K562 (cell line): ENCODE results near the gene ASPHD2. TPM values are rescaled to one million over a fixed set of nuclear protein-coding genes. Genes with fewer than 3 reads are reported as not detected.

ENCODE experiments used
- ATAC-seq: fragments of 200-7000 bp; cut with Tn5 transposase; 3 replicates; pipeline ENCODE4 v1.9.1; 2020; ENCODE audit warnings: moderate library complexity
- BruUV-seq: library from RNA; stranded (reverse); fragments of 400-500 nt; replicated peaks from 2 replicates; lab custom pipeline; 2021; lab: Mats Ljungman, UMichigan
- CTCF ChIA-PET: fragments of 300-600 bp; formaldehyde crosslinking; extraction: SDS; loops from one replicate; lab custom pipeline; 2021; ENCODE audit warnings: low intra/inter-chr PET ratio; lab: Yijun Ruan, JAX
- POLR2A ChIA-PET: fragments of 300-600, 350-650 bp; sonication (Branson Sonifier 250); formaldehyde crosslinking; extraction: SDS; loops from one replicate; lab custom pipeline; 2021; ENCODE audit warnings: antibody characterized with exemption, inconsistent platforms; lab: Yijun Ruan, JAX
- DNase-seq, 4 experiments: peaks; one replicate each; pipeline versions ENCODE4 v3.0.0 to v3.0.0-alpha.2; 2011 to 2018; ENCODE audit warnings: low spot score in 3 of 4, mixed read lengths in 3 of 4; ENCODE audit errors: extremely low read depth in 1 of 4
- FAIRE-seq: peaks from 2 replicates; lab custom pipeline; 2011; peaks lifted over from hg19 to GRCh38; lab: Jason Lieb, UNC
- H2AFZ ChIP-seq: 2 replicates; pipeline ENCODE4 v1.6.0; 2011; ENCODE audit warnings: low read depth, low read length, control low read depth, inconsistent platforms
- H3K27ac ChIP-seq: fragments of 200-600 bp; 3 replicates; pipeline ENCODE4 v1.8.0; 2011; ENCODE audit warnings: low read depth, mild to moderate bottlenecking, control low read depth, inconsistent platforms, low read length, moderate library complexity, mixed read lengths; ENCODE audit errors: extremely low read depth
- H3K27me3 ChIP-seq, 2 experiments: fragments of 300-600 bp in 1 of 2; 2 replicates in 1 of 2; 3 replicates in 1 of 2; pipeline versions ENCODE4 v1.6.0 to v1.8.0; 2011; ENCODE audit warnings: inconsistent platforms in 2 of 2, low read length in 2 of 2, mild to moderate bottlenecking in 1 of 2, mixed read lengths in 1 of 2, moderate library complexity in 1 of 2; ENCODE audit not compliant: control insufficient read depth in 2 of 2, insufficient read depth in 2 of 2
- H3K36me3 ChIP-seq: fragments of 300-600 bp; 3 replicates; pipeline ENCODE4 v1.8.0; 2011; ENCODE audit warnings: mild to moderate bottlenecking, low read length, inconsistent platforms; ENCODE audit not compliant: control insufficient read depth, insufficient read depth
- H3K4me1 ChIP-seq, 2 experiments: fragments of 200-600 bp in 1 of 2; replicated peaks in 1 of 2; 2 replicates in 1 of 2; 3 replicates in 1 of 2; pipeline versions ENCODE4 v1.5.1 to v1.8.0; 2011; ENCODE audit warnings: inconsistent platforms in 2 of 2, low read length in 2 of 2, mild to moderate bottlenecking in 1 of 2, mixed read lengths in 1 of 2, moderate library complexity in 1 of 2; ENCODE audit not compliant: control insufficient read depth in 2 of 2, insufficient read depth in 2 of 2
- H3K4me2 ChIP-seq: 2 replicates; pipeline ENCODE4 v1.6.1; 2011; ENCODE audit warnings: low read length, control low read depth, inconsistent platforms, mixed read lengths; ENCODE audit not compliant: insufficient read depth
- H3K4me3 ChIP-seq: fragments of 200-600 bp; sonication (generic), shearing (Covaris generic); 2 replicates; pipeline ENCODE4 v1.5.1; 2016; ENCODE audit warnings: control low read depth, inconsistent platforms
- H3K79me2 ChIP-seq: fragments of 200-600 bp; 3 replicates; pipeline ENCODE4 v1.8.0; 2011; ENCODE audit warnings: low read length, inconsistent platforms; ENCODE audit not compliant: control insufficient read depth, insufficient read depth
- H3K9ac ChIP-seq, 2 experiments: 2 replicates each; pipeline versions ENCODE4 v1.6.0 to v1.6.1; 2011; ENCODE audit warnings: low read depth in 2 of 2, low read length in 2 of 2, control low read depth in 1 of 2, inconsistent platforms in 1 of 2, mild to moderate bottlenecking in 1 of 2, mixed read lengths in 1 of 2; ENCODE audit not compliant: insufficient read depth in 1 of 2
- H3K9me1 ChIP-seq: one replicate; pipeline ENCODE4 v1.6.0; 2011; ENCODE audit warnings: inconsistent platforms, mild to moderate bottlenecking, low read length, moderate library complexity; ENCODE audit not compliant: control insufficient read depth, insufficient read depth
- H3K9me3 ChIP-seq: replicated peaks from 2 replicates; pipeline ENCODE4 v1.5.1; 2011; ENCODE audit warnings: low read depth, low read length, inconsistent platforms; ENCODE audit not compliant: control insufficient read depth, insufficient read depth
- H4K20me1 ChIP-seq: replicated peaks from 2 replicates; pipeline ENCODE4 v1.6.1; 2011; ENCODE audit warnings: low read length, inconsistent platforms, mixed read lengths; ENCODE audit not compliant: control insufficient read depth, insufficient read depth
- ARNT ChIP-seq, 2 experiments: fragments of 450-650 bp; IDR thresholded peaks; 2 replicates each; pipeline ENCODE4 v1.6.1; 2016; ENCODE audit warnings: mild to moderate bottlenecking in 1 of 2
- CBFA2T3 ChIP-seq: fragments of 450-650 bp; IDR thresholded peaks from 2 replicates; pipeline ENCODE4 v1.6.1; 2017
- DMBX1 ChIP-seq: fragments of 250-450 bp; sonication (Bioruptor Pico); IDR thresholded peaks from 2 replicates; pipeline ENCODE4 v1.8.0; 2022; ENCODE audit warnings: inconsistent platforms, mild to moderate bottlenecking, moderate library complexity, borderline replicate concordance
- EP400 ChIP-seq: fragments of 450-650 bp; IDR thresholded peaks from 2 replicates; pipeline ENCODE4 v1.6.1; 2017; ENCODE audit warnings: antibody characterized with exemption, mild to moderate bottlenecking, moderate library complexity
- MNT ChIP-seq, 2 experiments: fragments of 450-650 bp; conservative IDR thresholded peaks; 2 replicates each; pipeline ENCODE4 v1.6.1; 2017; ENCODE audit warnings: mild to moderate bottlenecking in 2 of 2, moderate library complexity in 2 of 2
- TARDBP ChIP-seq: fragments of 450-650 bp; IDR thresholded peaks from 2 replicates; pipeline ENCODE4 v1.6.1; 2016
- TCF3 ChIP-seq: sonication (generic); formaldehyde crosslinking; IDR thresholded peaks from 2 replicates; pipeline ENCODE4 v1.4.0; 2020; ENCODE audit warnings: mild to moderate bottlenecking, missing genetic modification reagents
- ZFPM2 ChIP-seq: fragments of 250-450 bp; sonication (Bioruptor Pico); IDR thresholded peaks from 2 replicates; pipeline ENCODE4 v1.5.1; 2022; ENCODE audit warnings: mild to moderate bottlenecking
- ZNF311 ChIP-seq: fragments of 250-450 bp; sonication (Bioruptor Pico); IDR thresholded peaks from 2 replicates; pipeline ENCODE4 v1.4.0; 2020; ENCODE audit warnings: mild to moderate bottlenecking, moderate library complexity
- ZNF316 ChIP-seq: fragments of 450-650 bp; IDR thresholded peaks from 2 replicates; pipeline ENCODE4 v1.6.1; 2016
- ZNF592 ChIP-seq: fragments of 450-650 bp; IDR thresholded peaks from 2 replicates; pipeline ENCODE4 v1.6.1; 2017; ENCODE audit warnings: antibody characterized with exemption, mild to moderate bottlenecking
- ZNF696 ChIP-seq: fragments of 250-450 bp; sonication (Bioruptor Pico); conservative IDR thresholded peaks from 2 replicates; pipeline ENCODE4 v1.4.0; 2020; ENCODE audit warnings: mild to moderate bottlenecking, moderate library complexity
- WGBS: fragments of 100-300 bp; shearing (Covaris generic); methylation state at CpG from one replicate; pipeline ENCODE4 v1.1.6; 2016; ENCODE audit warnings: low coverage, mixed read lengths; ENCODE audit not compliant: insufficient coverage; ENCODE audit errors: missing lambda C conversion rate; 5-methylcytosine and 5-hydroxymethylcytosine counted together
- in situ Hi-C: fragments of 300-500 bp; cut with MboI; formaldehyde crosslinking; loops from 4 replicates; pipeline ENCODE4 v1.15.0; 2018; ENCODE audit warnings: inconsistent platforms, mixed read lengths
- intact Hi-C: fragments of 100-400 bp; cut with micrococcal nuclease; formaldehyde crosslinking; loops from 2 replicates; pipeline ENCODE4 v1.14.2; 2022
- polyA plus RNA-seq, 8 experiments: library from polyadenylated mRNA; depleted of rRNA in 4 of 8; stranded (reverse) in 5 of 8; unstranded in 3 of 8; fragments of >200 nt; fragmentation: Nextera tagmentation in 2 of 8; fragmentation: Illumina TruSeq in 1 of 8; extraction: Ambion mirVana in 2 of 8; extraction: Trizol in 1 of 8; gene quantifications; 2 replicates each; pipeline versions ENCODE4 v1.2.1 to v1.2.3, GENCODE V29; 2011 to 2014; ENCODE audit warnings: inconsistent platforms in 1 of 8, missing spikeins in 1 of 8
- total RNA-seq, 7 experiments: library from RNA; depleted of rRNA in 6 of 7; stranded (reverse); fragments of >200 nt in 6 of 7; fragmentation: Illumina TruSeq in 2 of 7; extraction: Trizol in 2 of 7; gene quantifications; 2 replicates each; pipeline versions ENCODE4 v1.2.1 to v1.2.3, GENCODE V29; 2011 to 2021; ENCODE audit warnings: low replicate concordance in 1 of 7
- TF ChIP-seq, protein P1 (sequence below): fragments of 250-450 bp; sonication (Bioruptor Pico); IDR thresholded peaks from 2 replicates; pipeline ENCODE4 v1.5.0; 2021; ENCODE audit warnings: mild to moderate bottlenecking, borderline replicate concordance

ASPHD2 gene
- total and polyA plus RNA-seq, 9 of the 15 experiments (the other 6 are each of a cell fraction or from before 2014, with no cell fraction given): 0.18 to 0.64 (median 0.36) TPM

DNA sequence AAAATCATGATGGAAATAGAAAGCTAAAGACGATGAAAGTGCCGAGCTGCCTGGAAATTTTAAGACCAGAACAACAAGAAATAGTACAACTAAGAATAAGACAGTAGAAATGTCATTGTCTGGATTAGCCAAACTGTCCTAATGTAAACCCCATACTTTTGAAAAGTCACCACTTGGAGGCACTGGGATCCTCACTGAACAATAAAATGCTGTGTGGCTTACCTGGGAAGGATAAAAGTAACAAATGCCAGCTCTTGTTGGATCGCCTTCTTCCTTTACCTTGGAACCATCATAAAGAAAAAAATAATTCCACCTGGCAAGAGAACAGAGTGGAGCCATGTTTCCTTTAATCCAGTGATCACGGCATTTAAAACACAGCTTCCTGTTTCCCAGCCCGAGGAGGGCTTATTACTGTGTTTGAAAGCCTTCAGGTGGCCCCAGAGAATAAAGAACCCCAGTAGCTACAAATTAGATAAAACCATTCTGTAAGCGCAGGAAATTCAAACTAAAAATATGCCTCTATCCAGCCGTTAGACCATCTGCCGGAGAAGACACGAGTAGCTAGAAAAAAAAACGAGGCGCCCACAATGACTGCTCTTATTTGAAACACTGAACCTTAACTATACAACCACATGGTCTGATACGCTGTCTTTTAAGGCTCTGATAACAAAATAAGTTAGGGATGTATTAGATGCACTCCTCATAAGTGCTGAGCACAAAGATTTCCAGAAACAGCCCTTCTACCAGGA, 50.2 kb downstream of the ASPHD2 start:
- FAIRE-seq (no peak), ATAC-seq (peak; percentile 16), DNase-seq (peak in 2 of 4 experiments; percentile 26 to 44)
- in situ Hi-C loops: no loop called here
- H4K20me1 ChIP-seq: no peaks in the 10 kb centered on the region
- CTCF ChIA-PET: no interaction called here
- H3K9me1 ChIP-seq: no peaks in the 10 kb centered on the region
- H3K79me2 ChIP-seq: peaks cover 77% of the 10 kb centered on the region
- H3K4me1 ChIP-seq: peaks cover 14 to 41% of the 10 kb centered on the region in 2 experiments; a peak in 4 of 5 replicates
- H3K27ac ChIP-seq: peak overlapping the region; percentile 86
- H3K4me2 ChIP-seq: peak overlapping the region; percentile 97
- no peaks in the 10 kb centered on the region for H3K27me3 ChIP-seq
- H3K9ac ChIP-seq: peak overlapping the region; percentile 41 to 81; a peak in 3 of 4 replicates
- BruUV-seq: TSS peak; percentile 2
- 1% methylated on average over 12 of the region's 12 CpGs for WGBS
- H3K36me3 ChIP-seq: peaks cover 44% of the 10 kb centered on the region; the same call in 2 of the 3 replicates
- peak overlapping the region; percentile 89 for H3K4me3 ChIP-seq
- no peaks in the 10 kb centered on the region for H3K9me3 ChIP-seq
- POLR2A ChIA-PET: interaction anchor here (0.7 to 1.4 kb wide), 7 partner anchors 10 to 193 kb away, joined by 3 to 8 read pairs (median 3); no protein-coding TSS in a partner anchor
- intact Hi-C loops: no loop called here
- H2AFZ ChIP-seq: peak overlapping the region; percentile 75
- TF ChIP-seq DMBX1 (CRISPR knock-in tag) (no peak), MNT (conservative IDR thresholded peaks at IDR 0.05) (peak in 1 of 2 experiments; percentile 61; a peak in 2 of 4 replicates), ZFPM2 (CRISPR knock-in tag) (no peak), ARNT (IDR thresholded peaks at IDR 0.05) (no peak), ZNF311 (CRISPR knock-in tag) (no peak), ZNF592 (peak; percentile 49), TCF3 (CRISPR knock-in tag) (0 out of 2 replicates have a peak, but pooled peaks have one; percentile 49), ZNF696 (CRISPR knock-in tag) (no peak), ZNF316 (peak; percentile 26; the same call in 1 of the 2 replicates), CBFA2T3 (peak; percentile 38; the same call in 1 of the 2 replicates), EP400 (peak; percentile 50), TARDBP (no peak)
- TF ChIP-seq, protein P1, sequence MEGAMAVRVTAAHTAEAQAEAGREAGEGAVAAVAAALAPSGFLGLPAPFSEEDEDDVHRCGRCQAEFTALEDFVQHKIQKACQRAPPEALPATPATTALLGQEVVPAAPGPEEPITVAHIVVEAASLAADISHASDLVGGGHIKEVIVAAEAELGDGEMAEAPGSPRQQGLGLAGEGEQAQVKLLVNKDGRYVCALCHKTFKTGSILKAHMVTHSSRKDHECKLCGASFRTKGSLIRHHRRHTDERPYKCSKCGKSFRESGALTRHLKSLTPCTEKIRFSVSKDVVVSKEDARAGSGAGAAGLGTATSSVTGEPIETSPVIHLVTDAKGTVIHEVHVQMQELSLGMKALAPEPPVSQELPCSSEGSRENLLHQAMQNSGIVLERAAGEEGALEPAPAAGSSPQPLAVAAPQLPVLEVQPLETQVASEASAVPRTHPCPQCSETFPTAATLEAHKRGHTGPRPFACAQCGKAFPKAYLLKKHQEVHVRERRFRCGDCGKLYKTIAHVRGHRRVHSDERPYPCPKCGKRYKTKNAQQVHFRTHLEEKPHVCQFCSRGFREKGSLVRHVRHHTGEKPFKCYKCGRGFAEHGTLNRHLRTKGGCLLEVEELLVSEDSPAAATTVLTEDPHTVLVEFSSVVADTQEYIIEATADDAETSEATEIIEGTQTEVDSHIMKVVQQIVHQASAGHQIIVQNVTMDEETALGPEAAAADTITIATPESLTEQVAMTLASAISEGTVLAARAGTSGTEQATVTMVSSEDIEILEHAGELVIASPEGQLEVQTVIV: no peak
